Measurements from ENCODE around the gene OR10P1. TPM values are rescaled to one million over a fixed set of nuclear protein-coding genes. Genes with fewer than 3 reads are reported as not detected.
A peak's percentile ranks its signal among the peaks of the same experiment; 100 is the strongest.

Gene OR10P1
- total RNA-seq, 1 donor from 2014 or later = not detected

DNA sequence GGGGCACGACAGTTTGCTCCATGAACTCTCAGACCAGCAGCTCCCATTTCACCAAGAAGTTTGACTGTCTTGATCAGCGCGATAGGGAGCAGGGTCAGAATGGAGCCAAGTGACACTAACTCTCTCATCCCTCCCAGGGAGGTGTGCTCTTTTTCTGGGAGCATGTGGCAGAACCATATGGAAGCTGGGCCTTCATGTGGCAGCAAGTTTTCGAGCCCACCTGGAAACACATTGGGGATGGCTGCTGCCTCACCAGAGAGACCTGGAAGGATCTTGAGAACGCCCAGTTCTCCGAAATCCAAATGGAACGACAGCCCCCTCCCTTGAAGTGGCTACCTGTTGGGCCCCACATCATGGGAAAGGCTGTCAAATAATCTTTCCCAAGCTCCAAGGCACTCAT lies 47.0 kb downstream of the OR10P1 start:
- Mint-ChIP-seq H3K27ac (ENCODE audit: unreplicated experiment) (no peak overlapping the region), H3K4me3 (ENCODE audit: unreplicated experiment) (no peak overlapping the region), H3K27me3 (ENCODE audit: unreplicated experiment) (peaks cover 13% of the 10 kb centered on the region), H3K36me3 (ENCODE audit: low read depth, unreplicated experiment) (no peaks in the 10 kb centered on the region), H3K9me3 (ENCODE audit: unreplicated experiment) (no peaks in the 10 kb centered on the region), H3K4me1 (ENCODE audit: unreplicated experiment) (peaks cover 7% of the 10 kb centered on the region)
- no peak for TF ChIP-seq CTCF (IDR thresholded peaks at IDR 0.05; ENCODE audit: unreplicated experiment)
- DNase-seq (ENCODE audit: low spot score) = no peak

DNA sequence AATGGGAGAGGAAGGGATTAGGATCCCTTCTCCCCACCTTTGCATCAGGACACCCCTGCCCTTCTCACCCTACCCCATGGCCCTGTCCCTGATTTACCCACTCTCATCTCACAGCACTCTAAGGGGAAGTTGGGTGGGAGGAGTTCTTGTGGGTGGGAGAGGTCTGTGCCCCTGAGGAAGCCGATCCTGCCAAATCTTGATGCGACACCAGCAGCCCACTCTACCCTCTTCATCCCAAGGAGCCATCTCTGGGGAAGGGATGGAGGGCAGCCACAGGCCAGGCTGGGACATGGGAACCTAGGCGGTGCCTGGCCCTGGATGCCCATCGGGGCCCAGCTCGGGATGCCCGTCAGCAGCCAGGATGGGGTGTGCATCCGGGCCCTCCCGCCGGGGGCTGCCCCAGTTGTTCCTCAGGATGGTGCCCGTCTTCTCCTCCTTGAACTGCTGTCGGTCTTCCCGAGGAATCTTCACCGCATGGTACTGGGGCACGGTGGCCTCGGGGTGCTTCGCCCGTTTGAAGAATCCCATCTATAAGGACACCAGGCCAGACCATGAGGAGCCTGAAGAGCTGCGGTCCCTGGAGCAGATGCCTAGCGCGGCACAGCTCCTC lies 48.2 kb downstream of the OR10P1 start:
- no peak for TF ChIP-seq CTCF (IDR thresholded peaks at IDR 0.05; ENCODE audit: unreplicated experiment)
- H3K27ac Mint-ChIP-seq (ENCODE audit: unreplicated experiment) = no peak overlapping the region

GRCh38 chr12:55685671-55686070 lies 49.0 kb downstream of the OR10P1 start:
- H3K4me1 Mint-ChIP-seq (ENCODE audit: unreplicated experiment) = peaks cover 7% of the 10 kb centered on the region
- H3K9me3 Mint-ChIP-seq (ENCODE audit: unreplicated experiment) = no peaks in the 10 kb centered on the region
- H3K27me3 Mint-ChIP-seq (ENCODE audit: unreplicated experiment) = peaks cover 13% of the 10 kb centered on the region
- no peak for DNase-seq (ENCODE audit: low spot score)
- no peak overlapping the region for H3K27ac Mint-ChIP-seq (ENCODE audit: unreplicated experiment)
- TF ChIP-seq CTCF (IDR thresholded peaks at IDR 0.05; ENCODE audit: unreplicated experiment) = no peak
- no peaks in the 10 kb centered on the region for H3K36me3 Mint-ChIP-seq (ENCODE audit: low read depth, unreplicated experiment)
- H3K4me3 Mint-ChIP-seq (ENCODE audit: unreplicated experiment) = peak overlapping the region; percentile 3

More for the DNA sequence above, 48.2 kb downstream of the OR10P1 start:
- Mint-ChIP-seq H3K36me3 (ENCODE audit: low read depth, unreplicated experiment) (no peaks in the 10 kb centered on the region), H3K4me3 (ENCODE audit: unreplicated experiment) (no peak overlapping the region), H3K9me3 (ENCODE audit: unreplicated experiment) (no peaks in the 10 kb centered on the region), H3K27me3 (ENCODE audit: unreplicated experiment) (peaks cover 13% of the 10 kb centered on the region), H3K4me1 (ENCODE audit: unreplicated experiment) (peaks cover 7% of the 10 kb centered on the region)
- DNase-seq (ENCODE audit: low spot score) = no peak

- Mint-ChIP-seq H3K27me3 (ENCODE audit: unreplicated experiment) (peaks cover 11% of the 10 kb centered on the region), H3K4me3 (ENCODE audit: unreplicated experiment) (no peak overlapping the region), H3K4me1 (ENCODE audit: unreplicated experiment) (peaks cover 3% of the 10 kb centered on the region), H3K36me3 (ENCODE audit: low read depth, unreplicated experiment) (no peaks in the 10 kb centered on the region), H3K9me3 (ENCODE audit: unreplicated experiment) (no peaks in the 10 kb centered on the region), H3K27ac (ENCODE audit: unreplicated experiment) (no peak overlapping the region)
- TF ChIP-seq CTCF (IDR thresholded peaks at IDR 0.05; ENCODE audit: unreplicated experiment) = no peak
- DNase-seq (ENCODE audit: low spot score) = no peak
Measured at GRCh38 chr12:55686366-55687010, 49.8 kb downstream of the OR10P1 start.

Other genes with a start within 250 kb of the OR10P1 start
- not detected for gene OR6C65, start 236.4 kb upstream of the OR10P1 start, total RNA-seq (ENCODE audit: unreplicated experiment)
- not detected for gene OR6C76, start 210.6 kb upstream of the OR10P1 start, total RNA-seq (ENCODE audit: unreplicated experiment)
- gene OR6C2, start 192.8 kb upstream of the OR10P1 start, total RNA-seq (ENCODE audit: unreplicated experiment) = not detected
- gene OR6C70, start 166.8 kb upstream of the OR10P1 start, total RNA-seq (ENCODE audit: unreplicated experiment) = not detected
- not detected for gene OR6C68, start 144.5 kb upstream of the OR10P1 start, total RNA-seq (ENCODE audit: unreplicated experiment)
- not detected for gene OR6C4, start 87.3 kb upstream of the OR10P1 start, total RNA-seq (ENCODE audit: unreplicated experiment)
- not detected for gene OR2AP1, start 64.4 kb upstream of the OR10P1 start, total RNA-seq (ENCODE audit: unreplicated experiment)
- gene ITGA7, start 71.0 kb downstream of the OR10P1 start, total RNA-seq (ENCODE audit: unreplicated experiment) = 4.0 TPM
- gene BLOC1S1, start 79.2 kb downstream of the OR10P1 start, total RNA-seq (ENCODE audit: unreplicated experiment) = 66.5 TPM
- 4.4 TPM for gene RDH5, start 83.5 kb downstream of the OR10P1 start, total RNA-seq (ENCODE audit: unreplicated experiment)
- gene CD63, start 92.1 kb downstream of the OR10P1 start, total RNA-seq (ENCODE audit: unreplicated experiment) = 1,134 TPM
- gene GDF11, start 106.2 kb downstream of the OR10P1 start, total RNA-seq (ENCODE audit: unreplicated experiment) = 9.3 TPM
- gene SARNP, start 180.8 kb downstream of the OR10P1 start, total RNA-seq (ENCODE audit: unreplicated experiment) = 76.6 TPM
- 33.9 TPM for gene ORMDL2, start 181.1 kb downstream of the OR10P1 start, total RNA-seq (ENCODE audit: unreplicated experiment)
- 32.5 TPM for gene DNAJC14, start 192.7 kb downstream of the OR10P1 start, total RNA-seq (ENCODE audit: unreplicated experiment)
- 0.15 TPM for gene MMP19, start 206.0 kb downstream of the OR10P1 start, total RNA-seq (ENCODE audit: unreplicated experiment)

Data from endothelial cell (in vitro differentiated cells).